Measurements from ENCODE around the gene HPSE2.
"Not testable (repeated sequence)": the region's sequence is repeated elsewhere in the genome, so short reads cannot be mapped to it uniquely, and the experiment has no call there.

HPSE2 gene

GRCh38 chr10:98577168-98577567, 658.5 kb downstream of the HPSE2 start:
- DNase-seq (ENCODE audit: low read depth in 2 of 3, low spot score in 1 of 3), result no peak

- DNase-seq (ENCODE audit: low read depth in 2 of 3, low spot score in 1 of 3), result no peak
Measured at GRCh38 chr10:98576096-98576495, 659.6 kb downstream of the HPSE2 start.

GRCh38 chr10:98572594-98572993, 663.1 kb downstream of the HPSE2 start:
- no peak for DNase-seq (ENCODE audit: low read depth in 2 of 3, low spot score in 1 of 3)

GRCh38 chr10:98570834-98571233, 664.8 kb downstream of the HPSE2 start:
- no peak for DNase-seq (ENCODE audit: low read depth in 2 of 3, low spot score in 1 of 3)

GRCh38 chr10:98569853-98570252, 665.8 kb downstream of the HPSE2 start:
- no peak for DNase-seq (ENCODE audit: low read depth in 2 of 3, low spot score in 1 of 3)

GRCh38 chr10:98568551-98568950, 667.1 kb downstream of the HPSE2 start:
- no peak for DNase-seq (ENCODE audit: low read depth in 2 of 3, low spot score in 1 of 3)

GRCh38 chr10:98567391-98568133, 668.1 kb downstream of the HPSE2 start:
- DNase-seq (ENCODE audit: low read depth in 2 of 3, low spot score in 1 of 3), result no peak

- no peak for DNase-seq (ENCODE audit: low read depth in 2 of 3, low spot score in 1 of 3)
Measured at GRCh38 chr10:98563811-98564210, 671.8 kb downstream of the HPSE2 start.

- DNase-seq (ENCODE audit: low read depth in 2 of 3, low spot score in 1 of 3), result no peak
Measured at GRCh38 chr10:98560565-98560964, 675.1 kb downstream of the HPSE2 start.

GRCh38 chr10:98556061-98556460, 679.6 kb downstream of the HPSE2 start:
- no peak for DNase-seq (ENCODE audit: low read depth in 2 of 3, low spot score in 1 of 3)

GRCh38 chr10:98555021-98555619, 680.5 kb downstream of the HPSE2 start:
- no peak for DNase-seq (ENCODE audit: low read depth in 2 of 3, low spot score in 1 of 3)

GRCh38 chr10:98541561-98541960, 694.1 kb downstream of the HPSE2 start:
- not testable (repeated sequence) for DNase-seq (ENCODE audit: low read depth in 2 of 3, low spot score in 1 of 3)

GRCh38 chr10:98539578-98539977, 696.1 kb downstream of the HPSE2 start:
- DNase-seq (ENCODE audit: low read depth in 2 of 3, low spot score in 1 of 3), result no peak

GRCh38 chr10:98538472-98538871, 697.2 kb downstream of the HPSE2 start:
- no peak for DNase-seq (ENCODE audit: low read depth in 2 of 3, low spot score in 1 of 3)

- no peak for DNase-seq (ENCODE audit: low read depth in 2 of 3, low spot score in 1 of 3)
Measured at GRCh38 chr10:98536551-98536950, 699.1 kb downstream of the HPSE2 start.

GRCh38 chr10:98533746-98534445, 701.8 kb downstream of the HPSE2 start:
- DNase-seq (ENCODE audit: low read depth in 2 of 3, low spot score in 1 of 3), result no peak

- no peak for DNase-seq (ENCODE audit: low read depth in 2 of 3, low spot score in 1 of 3)
Measured at GRCh38 chr10:98533241-98533640, 702.4 kb downstream of the HPSE2 start.

GRCh38 chr10:98528805-98529183, 706.9 kb downstream of the HPSE2 start:
- no peak for DNase-seq (ENCODE audit: low read depth in 2 of 3, low spot score in 1 of 3)

- DNase-seq (ENCODE audit: low read depth in 2 of 3, low spot score in 1 of 3), result no peak
Measured at GRCh38 chr10:98528166-98528804, 707.4 kb downstream of the HPSE2 start.

GRCh38 chr10:98525969-98526368, 709.7 kb downstream of the HPSE2 start:
- no peak for DNase-seq (ENCODE audit: low read depth in 2 of 3, low spot score in 1 of 3)

GRCh38 chr10:98524124-98524523, 711.5 kb downstream of the HPSE2 start:
- no peak for DNase-seq (ENCODE audit: low read depth in 2 of 3, low spot score in 1 of 3)

GRCh38 chr10:98519841-98520240, 715.8 kb downstream of the HPSE2 start:
- DNase-seq (ENCODE audit: low read depth in 2 of 3, low spot score in 1 of 3), result no peak

Data from stimulated activated CD4-positive, alpha-beta T cell treated with anti-CD3 and anti-CD28 coated beads, Interleukin-12 subunit alpha, Interleukin-12 subunit beta, amount 100 ng/mL, for 48 hours (primary cell).